ENCODE data around the gene HYAL2.

The HYAL2 gene

GRCh38 chr3:50299929-50300680 lies 22.4 kb downstream of the HYAL2 start:
- H3K27ac ChIP-seq = peak overlapping the region; percentile 90
- TF ChIP-seq CTCF (conservative IDR thresholded peaks at IDR 0.05) = no peak

- peak overlapping the region; percentile 90 for H3K27ac ChIP-seq
Measured at GRCh38 chr3:50299638-50299928, 23.0 kb downstream of the HYAL2 start.

GRCh38 chr3:50298836-50299637 lies 23.5 kb downstream of the HYAL2 start, which contains the start of the genes HYAL3 and NAA80:
TSS of gene HYAL3 (minus strand) at chr3:50299405. CDS start at chr3:50295602, 3,803 bp downstream.
TSS of gene NAA80 (minus strand) at chr3:50299405. CDS start at chr3:50297463, 1,942 bp downstream.
- H3K27ac ChIP-seq = peak within 1 kb of the TSS; percentile 90
- TF ChIP-seq CTCF (conservative IDR thresholded peaks at IDR 0.05) = peak; percentile 55

More at GRCh38 chr3:50299638-50299928, 23.0 kb downstream of the HYAL2 start:
- no peak for TF ChIP-seq CTCF (conservative IDR thresholded peaks at IDR 0.05)

- H3K27ac ChIP-seq = peak overlapping the region; percentile 90
Measured at GRCh38 chr3:50297896-50298725, 24.4 kb downstream of the HYAL2 start.

GRCh38 chr3:50297384-50297775 lies 25.2 kb downstream of the HYAL2 start:
- TF ChIP-seq CTCF (conservative IDR thresholded peaks at IDR 0.05) = no peak
- H3K27ac ChIP-seq = no peak overlapping the region; the same call in 1 of the 2 replicates

More at GRCh38 chr3:50297896-50298725, 24.4 kb downstream of the HYAL2 start:
- TF ChIP-seq CTCF (conservative IDR thresholded peaks at IDR 0.05) = 0 out of 2 replicates have a peak, but pooled peaks have one; percentile 11

- H3K27ac ChIP-seq = no peak overlapping the region; the same call in 1 of the 2 replicates
- no peak for TF ChIP-seq CTCF (conservative IDR thresholded peaks at IDR 0.05)
Measured at GRCh38 chr3:50296721-50297383, 25.7 kb downstream of the HYAL2 start.
